ENCODE measurements around the gene SLC28A2. TPM values are rescaled to one million over a fixed set of nuclear protein-coding genes. Genes with fewer than 3 reads are reported as not detected.

The SLC28A2 gene
- total and polyA plus RNA-seq, 2 donors (not counting 1 experiment from before 2014, with no cell fraction given), result not detected

GRCh38 chr15:45304711-45305110 is 52.7 kb downstream of the SLC28A2 start:
- Histone ChIP-seq H3K4me1 (ENCODE audit: control insufficient read depth in 2 of 2, insufficient read depth in 2 of 2, low read length in 2 of 2) (peaks cover 0 to 3% of the 10 kb centered on the region in 2 donors), H4K20me1 (ENCODE audit: control insufficient read depth, insufficient read depth, low read length, poor library complexity, severe bottlenecking) (no peaks in the 10 kb centered on the region), H3K9ac (ENCODE audit: low read length) (no peak overlapping the region), H3K79me2 (ENCODE audit: control insufficient read depth, insufficient read depth, low read length) (no peaks in the 10 kb centered on the region), H3K4me3 (ENCODE audit: control extremely low read depth in 1 of 5, extremely low read depth in 1 of 5, insufficient read depth in 1 of 5, low read depth in 2 of 5, low read length in 4 of 5) (no peak overlapping the region), H3K9me3 (ENCODE audit: control extremely low read depth in 1 of 3, control insufficient read depth in 2 of 3, insufficient read depth in 1 of 3, low read length in 2 of 3) (peaks cover 0 to 2% (median 0%) of the 10 kb centered on the region in 3 donors), H2AFZ (ENCODE audit: insufficient read depth, low read depth, low read length, poor library complexity, severe bottlenecking) (no peak overlapping the region), H3K27ac (ENCODE audit: low read length in 2 of 2) (no peak overlapping the region), H3K4me2 (replicated peaks; ENCODE audit: low read depth, low read length, poor library complexity, severe bottlenecking) (no peak overlapping the region), H3K36me3 (replicated peaks in 1 of 2; ENCODE audit: control extremely low read depth in 1 of 2, control insufficient read depth in 1 of 2, extremely low read depth in 1 of 2, insufficient read depth in 2 of 2, low read length in 1 of 2) (no peaks in the 10 kb centered on the region), H3K27me3 (replicated peaks in 1 of 4; ENCODE audit: control extremely low read depth in 1 of 4, control insufficient read depth in 3 of 4, insufficient read depth in 4 of 4, low read length in 3 of 4) (peaks cover 0 to 16% (median 10%) of the 10 kb centered on the region in 4 experiments)
- no peak overlapping the region for H3K4me3 Mint-ChIP-seq
- H3K27me3 Mint-ChIP-seq, result peaks cover 38% of the 10 kb centered on the region
- H3K4me1 Mint-ChIP-seq, result peaks cover 4% of the 10 kb centered on the region
- no peaks in the 10 kb centered on the region for H3K9me3 Mint-ChIP-seq (ENCODE audit: insufficient read depth)
- POLR2A ChIA-PET, result no interaction called here
- no peak overlapping the region for H3K27ac Mint-ChIP-seq
- ATAC-seq (ENCODE audit: low read depth) (no peak), DNase-seq (no peak)
- TF ChIP-seq CTCF (IDR thresholded peaks at IDR 0.05) (no peak), EZH2 (IDR thresholded peaks at IDR 0.05; ENCODE audit: borderline replicate concordance, insufficient read depth, low read depth, low read length, poor library complexity, severe bottlenecking) (no peak)
- CTCF ChIA-PET, result interaction anchor here (0.7 to 4.8 kb wide), 4 partner anchors 87 to 153 kb away, joined by 3 to 44 read pairs (median 6); a partner anchor contains a TSS
- WGBS (ENCODE audit: insufficient coverage), result no CpG with 5 or more reads among the region's 3 CpGs
- intact Hi-C loops (cut with micrococcal nuclease), result loop anchor here (5.0 kb wide), 1 partner anchor 308 kb away; no protein-coding TSS in a partner anchor

DNA sequence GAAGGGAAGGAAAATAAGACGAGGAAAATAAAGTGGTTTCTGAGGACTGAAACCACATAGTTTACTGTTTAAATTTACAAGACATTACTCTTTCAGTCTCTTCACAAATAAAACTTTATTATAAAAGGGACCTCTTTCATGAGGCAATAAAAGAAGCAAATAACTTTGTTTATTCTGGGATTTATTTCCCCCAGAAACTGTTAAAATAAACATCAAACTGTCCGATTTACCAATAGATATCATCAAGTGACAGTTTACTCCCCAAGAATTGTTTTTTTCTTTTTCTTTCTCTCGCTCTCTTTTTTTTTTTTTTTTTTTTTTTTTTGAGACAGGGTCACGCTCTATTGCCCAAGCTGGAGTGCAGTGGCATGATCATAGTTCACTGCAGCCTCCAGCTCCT is 54.1 kb downstream of the SLC28A2 start:
- Histone ChIP-seq H2AFZ (ENCODE audit: insufficient read depth, low read depth, low read length, poor library complexity, severe bottlenecking) (no peak overlapping the region), H3K9me3 (ENCODE audit: control extremely low read depth in 1 of 3, control insufficient read depth in 2 of 3, insufficient read depth in 1 of 3, low read length in 2 of 3) (peaks cover 0 to 2% (median 0%) of the 10 kb centered on the region in 3 donors), H3K4me3 (ENCODE audit: control extremely low read depth in 1 of 5, extremely low read depth in 1 of 5, insufficient read depth in 1 of 5, low read depth in 2 of 5, low read length in 4 of 5) (no peak overlapping the region), H3K9ac (ENCODE audit: low read length) (no peak overlapping the region), H3K36me3 (replicated peaks in 1 of 2; ENCODE audit: control extremely low read depth in 1 of 2, control insufficient read depth in 1 of 2, extremely low read depth in 1 of 2, insufficient read depth in 2 of 2, low read length in 1 of 2) (no peaks in the 10 kb centered on the region), H3K27ac (ENCODE audit: low read length in 2 of 2) (no peak overlapping the region), H4K20me1 (ENCODE audit: control insufficient read depth, insufficient read depth, low read length, poor library complexity, severe bottlenecking) (no peaks in the 10 kb centered on the region), H3K79me2 (ENCODE audit: control insufficient read depth, insufficient read depth, low read length) (no peaks in the 10 kb centered on the region), H3K27me3 (replicated peaks in 1 of 4; ENCODE audit: control extremely low read depth in 1 of 4, control insufficient read depth in 3 of 4, insufficient read depth in 4 of 4, low read length in 3 of 4) (peaks cover 0 to 14% (median 10%) of the 10 kb centered on the region in 4 experiments), H3K4me1 (ENCODE audit: control insufficient read depth in 2 of 2, insufficient read depth in 2 of 2, low read length in 2 of 2) (peaks cover 0 to 3% of the 10 kb centered on the region in 2 donors), H3K4me2 (replicated peaks; ENCODE audit: low read depth, low read length, poor library complexity, severe bottlenecking) (no peak overlapping the region)
- ATAC-seq (ENCODE audit: low read depth) (no peak), DNase-seq (no peak)
- H3K27me3 Mint-ChIP-seq, result peaks cover 30% of the 10 kb centered on the region
- ChIA-PET POLR2A (no interaction called here), CTCF (interaction anchor here (1.1 to 4.8 kb wide), 5 partner anchors 18 to 150 kb away, joined by 3 to 44 read pairs (median 4); a partner anchor contains a TSS)
- H3K9me3 Mint-ChIP-seq (ENCODE audit: insufficient read depth), result no peaks in the 10 kb centered on the region
- H3K4me1 Mint-ChIP-seq, result peaks cover 4% of the 10 kb centered on the region
- TF ChIP-seq CTCF (IDR thresholded peaks at IDR 0.05) (no peak), EZH2 (IDR thresholded peaks at IDR 0.05; ENCODE audit: borderline replicate concordance, insufficient read depth, low read depth, low read length, poor library complexity, severe bottlenecking) (no peak)
- H3K27ac Mint-ChIP-seq, result no peak overlapping the region
- no CpG with 5 or more reads among the region's 4 CpGs for WGBS (ENCODE audit: insufficient coverage)
- intact Hi-C loops (cut with micrococcal nuclease), result loop anchor here (5.0 kb wide), 1 partner anchor 306 kb away; no protein-coding TSS in a partner anchor
- no peak overlapping the region for H3K4me3 Mint-ChIP-seq

All from B cell (primary cell).